Measurements from ENCODE around the gene ASTL. TPM values are rescaled to one million over a fixed set of nuclear protein-coding genes. Genes with fewer than 3 reads are reported as not detected.

ASTL gene
- total RNA-seq, 1 donor from 2014 or later, result not detected

DNA sequence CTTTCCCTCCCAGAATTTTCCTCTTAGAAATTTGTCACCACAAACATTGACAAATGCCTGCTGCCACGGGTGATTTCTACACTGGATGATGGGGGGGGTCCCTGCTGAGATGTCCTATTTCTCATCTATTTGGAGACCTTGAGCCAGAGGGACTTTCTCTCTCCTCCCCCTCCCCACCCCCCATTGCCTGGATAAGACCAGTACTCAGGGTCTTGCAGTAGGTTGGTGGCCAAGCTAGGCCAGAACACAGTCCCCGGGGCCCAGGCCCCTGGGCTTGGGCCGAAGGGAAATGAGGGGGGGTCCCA, 7.5 kb upstream of the ASTL start:
- Histone ChIP-seq H3K27me3 (ENCODE audit: control insufficient read depth, insufficient read depth, low read length) (no peaks in the 10 kb centered on the region), H3K36me3 (ENCODE audit: control insufficient read depth, insufficient read depth, low read length) (peaks cover 8% of the 10 kb centered on the region), H3K4me3 (ENCODE audit: low read depth, low read length) (peak overlapping the region; percentile 53)
- DNase-seq (ENCODE audit: low read depth), result no peak
- FAIRE-seq, result no peak
- TF ChIP-seq, protein P1, sequence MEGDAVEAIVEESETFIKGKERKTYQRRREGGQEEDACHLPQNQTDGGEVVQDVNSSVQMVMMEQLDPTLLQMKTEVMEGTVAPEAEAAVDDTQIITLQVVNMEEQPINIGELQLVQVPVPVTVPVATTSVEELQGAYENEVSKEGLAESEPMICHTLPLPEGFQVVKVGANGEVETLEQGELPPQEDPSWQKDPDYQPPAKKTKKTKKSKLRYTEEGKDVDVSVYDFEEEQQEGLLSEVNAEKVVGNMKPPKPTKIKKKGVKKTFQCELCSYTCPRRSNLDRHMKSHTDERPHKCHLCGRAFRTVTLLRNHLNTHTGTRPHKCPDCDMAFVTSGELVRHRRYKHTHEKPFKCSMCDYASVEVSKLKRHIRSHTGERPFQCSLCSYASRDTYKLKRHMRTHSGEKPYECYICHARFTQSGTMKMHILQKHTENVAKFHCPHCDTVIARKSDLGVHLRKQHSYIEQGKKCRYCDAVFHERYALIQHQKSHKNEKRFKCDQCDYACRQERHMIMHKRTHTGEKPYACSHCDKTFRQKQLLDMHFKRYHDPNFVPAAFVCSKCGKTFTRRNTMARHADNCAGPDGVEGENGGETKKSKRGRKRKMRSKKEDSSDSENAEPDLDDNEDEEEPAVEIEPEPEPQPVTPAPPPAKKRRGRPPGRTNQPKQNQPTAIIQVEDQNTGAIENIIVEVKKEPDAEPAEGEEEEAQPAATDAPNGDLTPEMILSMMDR (IDR thresholded peaks at IDR 0.05; ENCODE audit: insufficient read depth, low read length, severe bottlenecking), result no peak

DNA sequence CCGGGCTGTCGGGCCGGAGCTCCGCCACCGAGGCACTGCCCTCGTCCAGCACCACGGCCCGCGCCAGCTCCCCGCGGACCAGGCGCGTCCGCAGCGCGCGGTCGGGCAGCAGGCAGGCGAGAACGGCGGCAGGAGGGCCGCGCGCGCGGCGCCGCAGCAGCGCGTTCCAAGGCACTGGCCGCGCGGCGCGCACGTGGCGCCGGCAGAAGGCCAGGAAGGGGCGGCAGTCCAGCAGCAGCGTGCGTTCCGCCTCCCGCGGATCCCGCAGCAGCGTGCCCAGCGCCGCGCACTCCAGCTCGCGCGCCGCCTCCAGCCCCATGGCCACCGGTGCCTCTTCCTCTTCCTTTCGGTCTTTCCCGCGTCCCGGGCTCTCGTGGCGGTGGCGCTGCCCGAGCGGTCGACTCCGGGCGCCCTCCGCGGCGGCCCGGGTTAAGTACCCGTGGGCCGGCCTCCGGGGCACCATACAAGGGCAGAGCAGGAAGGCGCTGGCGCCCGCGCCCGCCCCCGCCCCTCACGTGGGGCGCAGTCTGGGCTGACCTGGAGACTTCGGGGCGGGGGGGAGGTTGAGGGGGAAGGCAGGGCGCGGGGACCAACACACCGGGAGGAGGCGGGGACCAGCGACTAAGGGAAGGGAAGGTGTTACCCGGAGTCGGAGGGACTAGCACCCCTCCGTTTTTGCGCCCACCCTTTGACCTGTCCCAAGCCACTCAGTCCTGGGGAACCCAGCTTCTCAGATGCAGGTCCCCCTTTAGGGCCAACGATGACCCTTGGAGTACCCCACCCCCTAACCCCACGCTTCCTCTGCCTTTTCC, 6.9 kb upstream of the ASTL start, which contains the start of gene DUSP2:
Gene DUSP2, minus strand, starts transcription at position 405 of the 812 bp plus-strand sequence. Its CDS starts 86 bp downstream, at position 319.
- Histone ChIP-seq H3K27me3 (ENCODE audit: control insufficient read depth, insufficient read depth, low read length) (no peaks in the 10 kb centered on the region), H3K36me3 (ENCODE audit: control insufficient read depth, insufficient read depth, low read length) (peaks cover 8% of the 10 kb centered on the region), H3K4me3 (ENCODE audit: low read depth, low read length) (peak within 1 kb of the TSS; percentile 53)
- FAIRE-seq, result no peak
- TF ChIP-seq, protein P1 (IDR thresholded peaks at IDR 0.05; ENCODE audit: insufficient read depth, low read length, severe bottlenecking), result no peak
- DNase-seq (ENCODE audit: low read depth), result peak; percentile 31

DNA sequence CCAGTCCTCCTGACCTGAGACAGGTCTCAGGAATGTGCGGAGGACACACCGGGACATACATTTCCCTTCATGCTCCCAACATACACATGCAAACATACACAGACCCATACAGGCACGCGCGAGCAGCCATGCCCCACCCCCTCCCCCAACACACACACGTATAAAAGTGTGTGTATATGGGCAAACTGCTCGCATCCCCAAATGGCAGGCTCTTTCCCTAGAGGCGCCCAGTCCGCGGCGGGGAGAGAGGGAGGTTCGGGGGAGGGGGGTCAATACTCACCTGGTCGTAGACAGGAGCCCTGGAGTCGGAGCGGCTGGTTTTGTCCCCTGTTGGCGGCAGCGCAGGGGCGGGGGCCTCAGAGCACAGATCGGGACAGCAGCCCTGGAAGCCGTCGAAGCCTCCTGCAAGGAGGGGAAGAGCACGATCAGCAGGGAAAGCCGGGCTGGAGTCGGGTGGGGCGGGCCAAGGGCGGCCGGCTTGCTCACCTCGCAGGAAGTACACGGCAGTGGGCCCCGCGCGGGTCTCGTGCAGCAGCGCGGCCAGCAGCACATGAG, 6.3 kb upstream of the ASTL start:
- H3K27me3 ChIP-seq (ENCODE audit: control insufficient read depth, insufficient read depth, low read length), result no peaks in the 10 kb centered on the region
- FAIRE-seq (no peak), DNase-seq (ENCODE audit: low read depth) (no peak)
- peaks cover 8% of the 10 kb centered on the region for H3K36me3 ChIP-seq (ENCODE audit: control insufficient read depth, insufficient read depth, low read length)
- peak overlapping the region; percentile 53 for H3K4me3 ChIP-seq (ENCODE audit: low read depth, low read length)
- TF ChIP-seq, protein P1 (IDR thresholded peaks at IDR 0.05; ENCODE audit: insufficient read depth, low read length, severe bottlenecking), result no peak

DNA sequence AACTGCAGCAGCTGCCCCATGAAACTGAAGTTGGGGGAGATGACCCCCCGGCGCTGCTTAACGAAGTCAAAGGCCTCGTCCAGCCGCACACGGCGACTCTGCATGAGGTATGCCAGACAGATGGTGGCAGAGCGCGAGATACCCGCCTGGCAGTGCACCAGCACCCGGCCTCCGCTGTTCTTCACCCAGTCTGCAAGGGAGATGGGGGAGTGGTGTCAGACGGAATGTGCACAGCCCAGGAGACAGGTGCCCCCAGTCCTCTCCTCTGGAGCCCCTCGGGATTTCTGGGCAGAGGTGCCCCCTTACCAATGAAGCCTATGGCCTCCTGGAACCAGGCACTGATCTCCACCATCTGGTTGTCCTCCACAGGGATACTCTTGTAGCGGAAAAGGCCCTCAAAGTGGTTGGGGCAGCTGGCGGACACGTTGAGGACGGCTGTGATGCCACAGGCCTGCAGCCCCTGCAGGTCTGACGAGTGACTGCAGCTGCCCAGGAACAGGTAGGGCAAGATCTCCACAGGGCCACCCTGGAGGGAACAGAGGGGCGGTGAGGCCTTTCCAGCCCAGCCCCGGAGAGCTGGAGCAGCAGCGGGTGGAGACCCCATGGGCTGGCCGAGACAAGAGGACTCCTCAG, 5.7 kb upstream of the ASTL start:
- no peaks in the 10 kb centered on the region for H3K27me3 ChIP-seq (ENCODE audit: control insufficient read depth, insufficient read depth, low read length)
- no peak for DNase-seq (ENCODE audit: low read depth)
- no peak for FAIRE-seq
- H3K36me3 ChIP-seq (ENCODE audit: control insufficient read depth, insufficient read depth, low read length), result peaks cover 8% of the 10 kb centered on the region
- peak overlapping the region; percentile 53 for H3K4me3 ChIP-seq (ENCODE audit: low read depth, low read length)
- TF ChIP-seq, protein P1 (IDR thresholded peaks at IDR 0.05; ENCODE audit: insufficient read depth, low read length, severe bottlenecking), result peak; percentile 51

DNA sequence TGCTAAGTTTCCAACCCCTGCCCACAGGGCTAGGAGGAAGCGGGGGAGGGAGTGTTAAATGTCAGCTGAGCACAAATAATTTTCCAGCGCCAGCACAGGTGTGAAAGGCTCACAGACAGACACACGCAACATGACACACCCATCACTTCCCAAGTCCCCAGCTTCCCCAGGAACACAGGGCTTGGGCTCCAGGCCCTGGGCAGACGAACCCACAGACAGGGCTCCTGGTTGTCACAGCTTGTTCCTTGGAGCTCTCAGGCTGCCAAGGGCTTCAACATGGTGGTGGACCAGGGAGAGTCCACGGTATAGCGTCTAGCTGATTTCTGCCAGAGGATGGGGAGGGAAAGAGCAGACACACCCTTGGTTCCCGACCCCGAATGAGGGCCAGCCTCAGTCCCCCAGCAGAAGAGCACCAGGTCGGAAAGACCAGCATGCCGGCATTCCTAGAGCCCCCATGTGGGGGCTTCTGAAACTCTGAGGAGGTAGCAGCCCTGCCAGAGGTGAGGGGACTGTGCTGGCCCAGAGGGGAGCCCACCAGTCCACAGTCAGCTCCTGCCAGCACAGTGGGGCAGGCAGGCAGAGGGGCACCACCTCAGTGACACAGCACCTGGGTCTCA, 5.0 kb upstream of the ASTL start:
- Histone ChIP-seq H3K27me3 (ENCODE audit: control insufficient read depth, insufficient read depth, low read length) (no peaks in the 10 kb centered on the region), H3K4me3 (ENCODE audit: low read depth, low read length) (no peak overlapping the region), H3K36me3 (ENCODE audit: control insufficient read depth, insufficient read depth, low read length) (peaks cover 8% of the 10 kb centered on the region)
- DNase-seq (ENCODE audit: low read depth) (no peak), FAIRE-seq (no peak)
- TF ChIP-seq, protein P1 (IDR thresholded peaks at IDR 0.05; ENCODE audit: insufficient read depth, low read length, severe bottlenecking), result no peak

Measured in bronchial epithelial cell (primary cell).